ENCODE measurements around the gene ERC1. TPM values are rescaled to one million over a fixed set of nuclear protein-coding genes. Genes with fewer than 3 reads are reported as not detected.

Gene ERC1
- total and polyA plus RNA-seq, 9 of the 15 experiments (the other 6 are each of a cell fraction or from before 2014, with no cell fraction given): 0.74 to 11.8 (median 4.8) TPM

GRCh38 chr12:1365703-1366102 is 374.7 kb downstream of the ERC1 start:
- no TSS peak for BruUV-seq (replicated peaks)
- H3K4me2 ChIP-seq (ENCODE audit: insufficient read depth, low read length): no peak overlapping the region
- no peaks in the 10 kb centered on the region for H3K9me3 ChIP-seq (replicated peaks; ENCODE audit: control insufficient read depth, insufficient read depth, low read depth, low read length)
- DNase-seq (ENCODE audit: extremely low read depth in 1 of 4, low spot score in 3 of 4) (no peak), FAIRE-seq (no peak), ATAC-seq (no peak)
- POLR2A ChIA-PET: interaction anchor here (0.5 kb wide), 1 partner anchor 117 kb away, joined by 4 read pairs; no protein-coding TSS in a partner anchor
- no peak overlapping the region for H3K27ac ChIP-seq (ENCODE audit: extremely low read depth, low read depth, low read length)
- WGBS (ENCODE audit: insufficient coverage, low coverage, missing lambda C conversion rate): 31% methylated on average over 1 of the region's 1 CpG
- H3K27me3 ChIP-seq (ENCODE audit: control insufficient read depth in 2 of 2, insufficient read depth in 2 of 2, low read length in 2 of 2): no peaks in the 10 kb centered on the region
- peaks cover 0 to 12% of the 10 kb centered on the region in 2 experiments; a peak in 2 of 5 replicates for H3K4me1 ChIP-seq (replicated peaks in 1 of 2; ENCODE audit: control insufficient read depth in 2 of 2, insufficient read depth in 2 of 2, low read length in 2 of 2)
- no peaks in the 10 kb centered on the region for H4K20me1 ChIP-seq (replicated peaks; ENCODE audit: control insufficient read depth, insufficient read depth, low read length)
- no peak overlapping the region for H3K9ac ChIP-seq (ENCODE audit: insufficient read depth in 1 of 2, low read depth in 2 of 2, low read length in 2 of 2)
- H2AFZ ChIP-seq (ENCODE audit: low read depth, low read length): no peak overlapping the region
- peak; percentile 99 for TF ChIP-seq ZNF146 (CRISPR knock-in tag; IDR thresholded peaks at IDR 0.05; ENCODE audit: unreplicated experiment)
- no peak for TF ChIP-seq SMAD2 (IDR thresholded peaks at IDR 0.05; ENCODE audit: low read depth, low read length)
- TF ChIP-seq RBM25 (IDR thresholded peaks at IDR 0.05; ENCODE audit: low read depth, low read length, severe bottlenecking): peak; percentile 88
- no peak for TF ChIP-seq SMAD4 (CRISPR knock-in tag; conservative IDR thresholded peaks at IDR 0.05)
- intact Hi-C loops (cut with micrococcal nuclease): no loop called here
- no peaks in the 10 kb centered on the region for H3K36me3 ChIP-seq (ENCODE audit: control insufficient read depth, insufficient read depth, low read length)
- no peaks in the 10 kb centered on the region for H3K9me1 ChIP-seq (ENCODE audit: control insufficient read depth, insufficient read depth, low read length)
- CTCF ChIA-PET (ENCODE audit: low intra/inter-chr PET ratio): no interaction called here
- no peaks in the 10 kb centered on the region for H3K79me2 ChIP-seq (ENCODE audit: control insufficient read depth, insufficient read depth, low read length)
- H3K4me3 ChIP-seq: no peak overlapping the region
- in situ Hi-C loops (cut with MboI): no loop called here

All from K562 (cell line).